A549 (cell line): Measurements from ENCODE around the gene SERPINB11.

Experiments used
- CTCF ChIP-seq: fragments of >200 bp; sonication (Bioruptor Twin); formaldehyde crosslinking; IDR thresholded peaks from 3 replicates; pipeline ENCODE4 v1.5.1; 2016
- EP300 ChIP-seq, 2 experiments: fragments of >200 bp; sonication (Bioruptor Twin); formaldehyde crosslinking; IDR thresholded peaks; 2 replicates in 1 of 2; 3 replicates in 1 of 2; pipeline ENCODE4 v1.6.1; 2016 to 2017
- JUN ChIP-seq, 2 experiments: fragments of >200 bp; sonication (Bioruptor Twin); formaldehyde crosslinking; IDR thresholded peaks; 2 replicates in 1 of 2; 3 replicates in 1 of 2; pipeline ENCODE4 v1.6.1; 2016 to 2017
- MAX ChIP-seq: IDR thresholded peaks from 2 replicates; pipeline ENCODE4 v1.6.1; 2012
- MYC ChIP-seq: IDR thresholded peaks from 2 replicates; pipeline ENCODE4 v1.6.1; 2012; ENCODE audit warnings: mild to moderate bottlenecking, inconsistent platforms, low read length, improper control_type of control experiment, borderline replicate concordance
- USF2 ChIP-seq: fragments of 450-650 bp; IDR thresholded peaks from 2 replicates; pipeline ENCODE4 v1.6.1; 2014; ENCODE audit warnings: antibody characterized with exemption
- ZFP36 ChIP-seq: fragments of 450-650 bp; IDR thresholded peaks from 2 replicates; pipeline ENCODE4 v1.6.1; 2014; ENCODE audit warnings: borderline replicate concordance; ENCODE audit not compliant: partially characterized antibody

GRCh38 chr18:63731215-63731614 lies 28.5 kb downstream of the SERPINB11 start:
- no peak for TF ChIP-seq CTCF
- TF ChIP-seq USF2 = no peak
- no peak for TF ChIP-seq MYC
- no peak for TF ChIP-seq EP300 (IDR thresholded peaks at IDR 0.05)
- TF ChIP-seq JUN (IDR thresholded peaks at IDR 0.05) = no peak
- no peak for TF ChIP-seq MAX
- TF ChIP-seq ZFP36 = no peak
